GM12873 (cell line): ENCODE results near the gene FFAR2.

Experiments
- CTCF ChIP-seq: IDR thresholded peaks from 2 replicates; pipeline ENCODE4 v1.5.1; 2012; ENCODE audit warnings: low read depth, mild to moderate bottlenecking, moderate library complexity, low read length, control low read depth; ENCODE audit not compliant: insufficient read depth; ENCODE audit errors: missing control alignments

FFAR2 gene

GRCh38 chr19:35430409-35431144 is 17.5 kb upstream of the FFAR2 start:
- TF ChIP-seq CTCF: no peak

GRCh38 chr19:35431145-35431807 is 16.8 kb upstream of the FFAR2 start:
- no peak for TF ChIP-seq CTCF

- TF ChIP-seq CTCF: no peak
Measured at GRCh38 chr19:35432911-35433310, 15.1 kb upstream of the FFAR2 start.

- TF ChIP-seq CTCF: no peak
Measured at GRCh38 chr19:35433448-35433847, 14.6 kb upstream of the FFAR2 start.

GRCh38 chr19:35435896-35436295 is 12.2 kb upstream of the FFAR2 start:
- no peak for TF ChIP-seq CTCF

- no peak for TF ChIP-seq CTCF
Measured at GRCh38 chr19:35436477-35437405, 11.3 kb upstream of the FFAR2 start.
